Measurements from ENCODE around the gene LARGE1. TPM values are rescaled to one million over a fixed set of nuclear protein-coding genes. Genes with fewer than 3 reads are reported as not detected.

LARGE1 gene
- total and polyA plus RNA-seq, 2 experiments from 2014 or later = 21.2 to 23.6 TPM

DNA sequence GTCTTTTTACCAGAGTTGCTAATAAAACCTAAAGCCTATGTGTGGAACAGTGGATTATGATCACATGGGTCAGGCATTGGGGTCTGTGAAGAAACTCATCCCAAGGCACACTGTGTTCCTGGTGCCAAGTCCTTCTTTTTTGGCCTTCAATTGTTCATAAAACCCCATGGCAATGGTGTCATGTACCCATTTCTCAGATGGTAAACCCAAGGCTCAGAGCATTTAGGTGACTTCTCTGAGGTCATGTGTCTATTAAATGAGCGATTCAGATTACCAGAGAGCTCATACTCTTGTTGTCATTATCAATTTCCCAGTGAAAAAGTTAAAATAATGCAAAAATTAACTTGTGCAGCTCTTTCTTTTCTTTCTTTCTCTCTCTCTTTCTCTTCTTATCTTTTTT is 589.3 kb downstream of the LARGE1 start:
- DNase-seq (ENCODE audit: low spot score) = no peak
- H3K9me2 ChIP-seq (replicated peaks; ENCODE audit: insufficient read depth) = no peaks in the 10 kb centered on the region
- no peaks in the 10 kb centered on the region for H3K9me3 ChIP-seq (ENCODE audit: low read depth)
- H4K20me1 ChIP-seq (ENCODE audit: insufficient read depth, poor library complexity, severe bottlenecking) = no peaks in the 10 kb centered on the region
- no peaks in the 10 kb centered on the region for H3K36me3 ChIP-seq (replicated peaks; ENCODE audit: insufficient read depth, low read depth)
- no peak overlapping the region for H3K27ac ChIP-seq
- H3K4me1 ChIP-seq (ENCODE audit: insufficient read depth) = peaks cover 28% of the 10 kb centered on the region
- no peak overlapping the region for H3K4me3 ChIP-seq
- no peak overlapping the region for H3K4me2 ChIP-seq
- WGBS (ENCODE audit: low lambda C conversion rate, missing lambda C conversion rate) = 100% methylated on average over 1 of the region's 1 CpG
- H3K27me3 ChIP-seq = no peaks in the 10 kb centered on the region
- TF ChIP-seq EZH2 (IDR thresholded peaks at IDR 0.05; ENCODE audit: borderline replicate concordance) (no peak), EZH2phosphoT487 (IDR thresholded peaks at IDR 0.05; ENCODE audit: low read depth, severe bottlenecking, unreplicated experiment) (no peak)
- TF ChIP-seq, protein P1, sequence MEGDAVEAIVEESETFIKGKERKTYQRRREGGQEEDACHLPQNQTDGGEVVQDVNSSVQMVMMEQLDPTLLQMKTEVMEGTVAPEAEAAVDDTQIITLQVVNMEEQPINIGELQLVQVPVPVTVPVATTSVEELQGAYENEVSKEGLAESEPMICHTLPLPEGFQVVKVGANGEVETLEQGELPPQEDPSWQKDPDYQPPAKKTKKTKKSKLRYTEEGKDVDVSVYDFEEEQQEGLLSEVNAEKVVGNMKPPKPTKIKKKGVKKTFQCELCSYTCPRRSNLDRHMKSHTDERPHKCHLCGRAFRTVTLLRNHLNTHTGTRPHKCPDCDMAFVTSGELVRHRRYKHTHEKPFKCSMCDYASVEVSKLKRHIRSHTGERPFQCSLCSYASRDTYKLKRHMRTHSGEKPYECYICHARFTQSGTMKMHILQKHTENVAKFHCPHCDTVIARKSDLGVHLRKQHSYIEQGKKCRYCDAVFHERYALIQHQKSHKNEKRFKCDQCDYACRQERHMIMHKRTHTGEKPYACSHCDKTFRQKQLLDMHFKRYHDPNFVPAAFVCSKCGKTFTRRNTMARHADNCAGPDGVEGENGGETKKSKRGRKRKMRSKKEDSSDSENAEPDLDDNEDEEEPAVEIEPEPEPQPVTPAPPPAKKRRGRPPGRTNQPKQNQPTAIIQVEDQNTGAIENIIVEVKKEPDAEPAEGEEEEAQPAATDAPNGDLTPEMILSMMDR (IDR thresholded peaks at IDR 0.05; ENCODE audit: poor library complexity) = no peak
- H2AFZ ChIP-seq = no peak overlapping the region
- no peaks in the 10 kb centered on the region for H3K79me2 ChIP-seq

GRCh38 chr22:33330534-33330933 is 589.7 kb downstream of the LARGE1 start:
- Histone ChIP-seq H3K4me3 (no peak overlapping the region), H3K9me2 (replicated peaks; ENCODE audit: insufficient read depth) (no peaks in the 10 kb centered on the region), H3K27ac (no peak overlapping the region), H3K79me2 (no peaks in the 10 kb centered on the region), H3K4me1 (ENCODE audit: insufficient read depth) (peaks cover 28% of the 10 kb centered on the region), H4K20me1 (ENCODE audit: insufficient read depth, poor library complexity, severe bottlenecking) (no peaks in the 10 kb centered on the region), H3K9me3 (ENCODE audit: low read depth) (no peaks in the 10 kb centered on the region), H3K27me3 (no peaks in the 10 kb centered on the region), H3K4me2 (no peak overlapping the region), H2AFZ (no peak overlapping the region), H3K36me3 (replicated peaks; ENCODE audit: insufficient read depth, low read depth) (no peaks in the 10 kb centered on the region)
- DNase-seq (ENCODE audit: low spot score) = no peak
- WGBS (ENCODE audit: low lambda C conversion rate, missing lambda C conversion rate) = 94% methylated on average over 2 of the region's 2 CpGs
- TF ChIP-seq, protein P1 (IDR thresholded peaks at IDR 0.05; ENCODE audit: poor library complexity) = no peak
- TF ChIP-seq EZH2 (IDR thresholded peaks at IDR 0.05; ENCODE audit: borderline replicate concordance) = no peak
- TF ChIP-seq EZH2phosphoT487 (IDR thresholded peaks at IDR 0.05; ENCODE audit: low read depth, severe bottlenecking, unreplicated experiment) = no peak

GRCh38 chr22:33329398-33329797 is 590.9 kb downstream of the LARGE1 start:
- peak overlapping the region; percentile 37 for H3K27ac ChIP-seq
- peak; percentile 30 for DNase-seq (ENCODE audit: low spot score)

More at GRCh38 chr22:33329398-33329797, 590.9 kb downstream of the LARGE1 start:
- no peaks in the 10 kb centered on the region for H4K20me1 ChIP-seq (ENCODE audit: insufficient read depth, poor library complexity, severe bottlenecking)
- 48% methylated on average over 3 of the region's 3 CpGs for WGBS (ENCODE audit: low lambda C conversion rate, missing lambda C conversion rate)
- no peaks in the 10 kb centered on the region for H3K27me3 ChIP-seq
- no peaks in the 10 kb centered on the region for H3K79me2 ChIP-seq
- peak overlapping the region; percentile 15 for H3K4me2 ChIP-seq
- no peaks in the 10 kb centered on the region for H3K9me2 ChIP-seq (replicated peaks; ENCODE audit: insufficient read depth)
- no peaks in the 10 kb centered on the region for H3K36me3 ChIP-seq (replicated peaks; ENCODE audit: insufficient read depth, low read depth)
- H3K9me3 ChIP-seq (ENCODE audit: low read depth) = no peaks in the 10 kb centered on the region
- TF ChIP-seq EZH2phosphoT487 (IDR thresholded peaks at IDR 0.05; ENCODE audit: low read depth, severe bottlenecking, unreplicated experiment) (no peak), EZH2 (IDR thresholded peaks at IDR 0.05; ENCODE audit: borderline replicate concordance) (no peak)
- TF ChIP-seq, protein P1 (IDR thresholded peaks at IDR 0.05; ENCODE audit: poor library complexity) = no peak
- no peak overlapping the region for H2AFZ ChIP-seq
- H3K4me3 ChIP-seq = no peak overlapping the region
- peaks cover 16% of the 10 kb centered on the region for H3K4me1 ChIP-seq (ENCODE audit: insufficient read depth)

Data from hepatocyte (in vitro differentiated cells).